Activated T-cell treated with anti-CD3 and anti-CD28 coated beads, Interleukin-2, amount 50 U/mL, for 4 hours (primary cell): Measurements from ENCODE around the gene CREB5. TPM values are rescaled to one million over a fixed set of nuclear protein-coding genes. Genes with fewer than 3 reads are reported as not detected.

Experiments
- ATAC-seq, 2 donors: fragments of 200-7000 bp; cut with Tn5 transposase; one replicate each; pipeline ENCODE4 v1.10.0; 2021
- DNase-seq: peaks from one replicate; pipeline ENCODE4 v3.0.0-alpha.2; 2020
- H3K27me3 Mint-ChIP-seq: one replicate; pipeline ENCODE4 v1.8.0; 2021; ENCODE audit warnings: low read depth, mixed read lengths
- H3K36me3 Mint-ChIP-seq: one replicate; pipeline ENCODE4 v1.8.0; 2022; ENCODE audit warnings: mixed read lengths; ENCODE audit not compliant: insufficient read depth
- H3K4me1 Mint-ChIP-seq: one replicate; pipeline ENCODE4 v1.8.0; 2021; ENCODE audit warnings: low read depth, mixed read lengths
- H3K4me3 Mint-ChIP-seq: one replicate; pipeline ENCODE4 v1.8.0; 2021; ENCODE audit warnings: mild to moderate bottlenecking, moderate library complexity, mixed read lengths
- H3K9me3 Mint-ChIP-seq: one replicate; pipeline ENCODE4 v1.8.0; 2021; ENCODE audit warnings: mixed read lengths
- total RNA-seq, 3 donors: library from RNA; stranded (reverse); gene quantifications; one replicate each; pipeline ENCODE4 v1.2.1, GENCODE V29; 2021

Gene CREB5
- total RNA-seq, 3 donors from 2014 or later = 0.37 to 0.81 (median 0.68) TPM

DNA sequence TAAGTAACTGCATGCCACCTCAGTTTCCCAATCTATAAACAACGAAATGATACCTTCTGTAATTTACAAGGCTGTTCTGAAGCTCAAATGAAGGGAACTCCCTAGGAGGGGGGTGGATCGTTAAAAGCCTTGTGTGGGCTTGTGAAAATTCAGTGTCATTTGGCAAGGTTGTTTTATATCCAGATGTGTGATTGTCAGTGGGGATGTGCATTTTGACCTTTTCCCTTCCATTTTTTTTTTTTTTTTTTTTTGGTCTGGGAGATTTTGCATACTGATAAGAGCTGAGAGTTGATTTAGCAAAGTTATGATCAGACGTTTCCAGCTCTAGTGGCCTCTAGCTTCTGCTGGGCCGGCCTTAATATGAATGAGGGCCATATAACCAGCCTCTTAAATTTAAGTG is 22.8 kb downstream of the CREB5 start:
- Mint-ChIP-seq H3K27me3 (peaks cover 20% of the 10 kb centered on the region), H3K4me3 (no peak overlapping the region), H3K9me3 (no peaks in the 10 kb centered on the region), H3K4me1 (no peaks in the 10 kb centered on the region), H3K36me3 (no peaks in the 10 kb centered on the region)
- no peak for ATAC-seq
- DNase-seq = no peak

DNA sequence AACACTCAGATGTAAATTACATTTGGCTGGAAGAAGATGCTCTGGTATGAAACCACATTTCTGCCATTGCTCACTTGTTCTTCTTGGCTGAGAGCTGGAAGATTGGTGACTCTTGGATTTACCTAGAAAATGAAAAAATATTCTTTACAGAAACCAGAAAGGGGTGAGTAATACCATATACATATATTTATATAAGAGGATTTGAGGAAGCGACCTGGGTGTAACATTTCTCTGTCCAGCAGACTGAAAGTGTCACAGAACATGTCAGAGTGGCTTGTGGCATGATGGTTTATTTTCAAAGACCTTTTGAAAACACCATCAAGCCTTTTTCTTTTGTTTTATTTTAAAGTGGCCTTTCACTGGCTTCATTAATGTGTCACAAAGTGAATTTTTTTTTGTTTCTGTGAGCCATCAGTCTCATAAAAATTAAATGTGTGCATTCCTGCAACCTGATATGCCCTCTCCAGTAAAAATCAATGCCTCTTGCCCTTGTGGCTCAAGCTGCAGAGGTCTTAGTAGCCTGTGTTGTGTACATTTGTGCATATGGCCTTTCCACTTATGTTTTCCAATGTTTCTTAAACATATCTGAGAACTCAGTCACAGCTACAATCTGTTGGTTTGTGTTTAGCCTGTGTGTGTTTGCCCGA is 23.5 kb downstream of the CREB5 start:
- H3K36me3 Mint-ChIP-seq = no peaks in the 10 kb centered on the region

GRCh38 chr7:28440055-28440601 is 27.8 kb downstream of the CREB5 start:
- ATAC-seq (no peak), DNase-seq (no peak)
- no peak overlapping the region for H3K4me3 Mint-ChIP-seq
- H3K27me3 Mint-ChIP-seq = peaks cover 27% of the 10 kb centered on the region
- H3K9me3 Mint-ChIP-seq = peaks cover 7% of the 10 kb centered on the region
- peaks cover 13% of the 10 kb centered on the region for H3K4me1 Mint-ChIP-seq
- no peaks in the 10 kb centered on the region for H3K36me3 Mint-ChIP-seq

More for the DNA sequence above, 23.5 kb downstream of the CREB5 start:
- ATAC-seq (peak in 1 of 2 donors; percentile 23), DNase-seq (no peak)
- Mint-ChIP-seq H3K4me1 (no peaks in the 10 kb centered on the region), H3K27me3 (peaks cover 23% of the 10 kb centered on the region), H3K9me3 (no peaks in the 10 kb centered on the region), H3K4me3 (no peak overlapping the region)

GRCh38 chr7:28442540-28443420 is 30.5 kb downstream of the CREB5 start:
- Mint-ChIP-seq H3K9me3 (peaks cover 7% of the 10 kb centered on the region), H3K36me3 (no peaks in the 10 kb centered on the region), H3K4me1 (peaks cover 13% of the 10 kb centered on the region), H3K4me3 (no peak overlapping the region), H3K27me3 (peaks cover 17% of the 10 kb centered on the region)
- ATAC-seq = peak; percentile 82 to 87
- DNase-seq = no peak

DNA sequence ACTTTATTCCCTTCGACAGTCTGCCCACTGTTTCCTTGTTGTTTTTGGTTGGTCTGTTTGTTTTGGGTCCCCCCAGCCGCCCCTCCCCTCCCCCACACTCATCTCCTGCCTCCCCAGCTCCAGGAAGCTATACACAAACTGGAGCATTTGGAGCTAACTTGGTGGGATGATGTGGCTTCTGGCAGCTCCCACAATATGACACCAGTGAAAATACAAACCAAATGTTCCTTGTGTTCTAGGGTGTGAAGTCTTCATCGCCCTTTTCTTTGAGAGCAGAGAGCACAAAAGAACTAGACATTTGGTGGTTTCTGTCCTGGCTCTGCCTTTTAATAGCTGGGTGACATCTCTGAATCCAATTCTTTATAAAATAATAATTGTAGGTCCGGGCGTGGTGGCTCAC is 33.8 kb downstream of the CREB5 start:
- H3K27me3 Mint-ChIP-seq = peaks cover 9% of the 10 kb centered on the region
- peaks cover 13% of the 10 kb centered on the region for H3K4me1 Mint-ChIP-seq
- H3K36me3 Mint-ChIP-seq = no peaks in the 10 kb centered on the region
- peaks cover 7% of the 10 kb centered on the region for H3K9me3 Mint-ChIP-seq
- no peak overlapping the region for H3K4me3 Mint-ChIP-seq
- DNase-seq (no peak), ATAC-seq (no peak)

DNA sequence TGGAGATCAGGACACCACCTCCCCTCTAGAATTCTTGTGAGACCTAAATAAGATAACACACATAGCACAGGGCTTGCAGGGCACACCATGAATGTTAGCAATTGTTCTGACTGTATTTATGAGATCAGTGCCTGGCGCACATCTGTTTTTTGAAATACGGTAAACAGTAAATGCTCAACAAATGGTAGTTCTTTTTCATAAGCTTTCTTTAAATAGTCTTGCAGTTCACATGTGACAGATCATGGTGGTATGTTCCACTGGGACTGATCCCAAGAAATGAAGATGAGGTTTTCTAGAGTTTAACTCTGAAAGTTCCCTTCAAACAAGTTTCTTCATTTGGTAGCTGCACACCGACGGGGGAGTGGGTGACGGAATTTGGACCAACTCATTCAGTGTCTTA is 34.8 kb downstream of the CREB5 start:
- Mint-ChIP-seq H3K9me3 (peaks cover 6% of the 10 kb centered on the region), H3K4me1 (peaks cover 13% of the 10 kb centered on the region), H3K27me3 (peaks cover 8% of the 10 kb centered on the region), H3K36me3 (no peaks in the 10 kb centered on the region), H3K4me3 (no peak overlapping the region)
- DNase-seq = no peak
- ATAC-seq = no peak

GRCh38 chr7:28448708-28449107 is 36.4 kb downstream of the CREB5 start:
- Mint-ChIP-seq H3K4me1 (no peaks in the 10 kb centered on the region), H3K27me3 (peaks cover 6% of the 10 kb centered on the region), H3K9me3 (no peaks in the 10 kb centered on the region), H3K4me3 (no peak overlapping the region), H3K36me3 (no peaks in the 10 kb centered on the region)
- ATAC-seq = no peak
- no peak for DNase-seq

DNA sequence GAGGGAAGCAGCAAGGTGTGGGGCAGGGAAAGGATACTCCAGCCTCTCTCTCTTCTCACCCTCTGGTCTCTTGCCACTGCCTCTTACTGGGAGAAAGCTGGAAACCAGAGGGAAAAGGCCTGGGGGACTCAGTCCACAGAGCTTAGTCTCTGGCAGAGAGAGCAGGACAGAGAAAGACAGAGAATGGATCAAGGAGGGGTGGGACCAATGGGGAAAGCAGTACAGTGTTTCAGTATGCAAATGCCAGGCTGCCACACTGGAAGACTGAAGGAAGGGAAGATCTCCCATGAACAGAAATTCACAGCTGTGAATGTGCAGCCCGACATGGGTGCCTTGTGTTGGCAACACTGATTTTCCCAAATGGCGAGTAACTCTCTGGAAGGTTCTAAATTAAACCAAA is 40.4 kb downstream of the CREB5 start:
- Mint-ChIP-seq H3K9me3 (no peaks in the 10 kb centered on the region), H3K4me1 (no peaks in the 10 kb centered on the region), H3K36me3 (no peaks in the 10 kb centered on the region), H3K27me3 (peaks cover 4% of the 10 kb centered on the region), H3K4me3 (no peak overlapping the region)
- ATAC-seq (no peak), DNase-seq (no peak)

GRCh38 chr7:28455486-28455885 is 43.2 kb downstream of the CREB5 start:
- Mint-ChIP-seq H3K4me1 (no peaks in the 10 kb centered on the region), H3K27me3 (peaks cover 2% of the 10 kb centered on the region), H3K9me3 (no peaks in the 10 kb centered on the region), H3K4me3 (no peak overlapping the region), H3K36me3 (no peaks in the 10 kb centered on the region)
- DNase-seq = no peak
- no peak for ATAC-seq

DNA sequence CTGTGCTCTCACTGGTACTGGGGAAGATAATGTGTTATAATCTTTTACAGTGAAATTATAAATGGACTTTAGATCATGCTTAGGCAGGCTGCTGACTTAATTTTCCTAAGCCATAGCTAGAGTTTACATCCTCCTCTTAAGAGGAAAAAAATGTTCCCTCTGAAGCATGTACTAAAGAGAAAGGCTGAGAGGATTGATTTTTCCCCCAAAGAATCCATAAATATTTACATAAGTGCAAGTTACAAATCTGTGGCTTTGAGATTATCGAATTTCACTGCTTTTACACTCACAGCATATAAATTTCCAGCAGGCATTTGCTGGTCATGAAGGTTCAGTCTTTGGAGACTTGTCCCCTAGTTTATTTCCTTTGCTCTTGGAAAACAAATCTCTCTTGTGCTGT is 43.7 kb downstream of the CREB5 start:
- peaks cover 3% of the 10 kb centered on the region for H3K27me3 Mint-ChIP-seq
- H3K4me3 Mint-ChIP-seq = no peak overlapping the region
- no peaks in the 10 kb centered on the region for H3K36me3 Mint-ChIP-seq
- DNase-seq (no peak), ATAC-seq (no peak)
- H3K4me1 Mint-ChIP-seq = no peaks in the 10 kb centered on the region
- no peaks in the 10 kb centered on the region for H3K9me3 Mint-ChIP-seq

DNA sequence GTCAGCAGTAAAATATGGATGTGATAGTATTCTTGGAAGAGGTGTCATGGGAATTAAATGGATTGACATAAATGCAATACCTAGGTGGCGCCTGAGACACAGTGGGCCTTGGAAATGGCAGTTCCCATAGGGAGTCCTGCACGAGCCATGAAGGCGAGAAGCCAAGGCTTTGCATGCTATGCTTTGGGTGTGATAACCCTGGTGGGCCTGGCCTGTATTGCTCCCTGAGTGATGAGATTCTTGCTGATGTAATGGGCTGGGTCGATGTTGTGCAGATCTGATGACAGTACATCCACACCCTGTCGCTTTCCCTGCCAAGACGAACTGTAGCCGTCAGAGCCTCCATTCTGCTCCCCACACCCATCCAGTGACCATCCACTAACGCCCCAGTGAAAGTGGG is 46.4 kb downstream of the CREB5 start:
- H3K4me3 Mint-ChIP-seq = no peak overlapping the region
- no peaks in the 10 kb centered on the region for H3K9me3 Mint-ChIP-seq
- no peak for ATAC-seq

DNA sequence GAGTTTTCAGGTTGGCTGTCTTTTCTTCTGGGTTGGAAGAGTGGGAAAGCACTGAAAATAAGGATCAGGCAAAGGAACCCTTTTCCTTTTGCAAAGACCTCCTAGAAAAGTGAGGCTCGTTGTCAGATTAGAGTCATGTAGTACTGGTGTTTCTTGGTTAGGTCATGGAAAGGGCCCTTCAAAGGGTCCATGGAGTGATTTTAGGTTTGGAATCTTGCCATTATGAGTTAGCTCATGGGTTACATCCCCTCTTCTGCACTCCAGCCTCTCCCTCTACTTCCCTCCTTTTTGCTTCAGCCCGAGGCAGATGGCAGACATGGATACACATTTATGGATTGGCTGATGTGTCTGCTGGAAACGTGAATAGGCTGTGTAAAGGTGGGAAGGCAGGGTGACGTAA is 47.0 kb downstream of the CREB5 start:
- DNase-seq = no peak
- no peak for ATAC-seq
- H3K36me3 Mint-ChIP-seq = no peaks in the 10 kb centered on the region
- H3K4me1 Mint-ChIP-seq = no peaks in the 10 kb centered on the region
- no peak overlapping the region for H3K4me3 Mint-ChIP-seq
- H3K9me3 Mint-ChIP-seq = no peaks in the 10 kb centered on the region
- peaks cover 6% of the 10 kb centered on the region for H3K27me3 Mint-ChIP-seq

More for the DNA sequence above, 46.4 kb downstream of the CREB5 start:
- no peak for DNase-seq
- Mint-ChIP-seq H3K27me3 (peaks cover 6% of the 10 kb centered on the region), H3K4me1 (no peaks in the 10 kb centered on the region), H3K36me3 (no peaks in the 10 kb centered on the region)

DNA sequence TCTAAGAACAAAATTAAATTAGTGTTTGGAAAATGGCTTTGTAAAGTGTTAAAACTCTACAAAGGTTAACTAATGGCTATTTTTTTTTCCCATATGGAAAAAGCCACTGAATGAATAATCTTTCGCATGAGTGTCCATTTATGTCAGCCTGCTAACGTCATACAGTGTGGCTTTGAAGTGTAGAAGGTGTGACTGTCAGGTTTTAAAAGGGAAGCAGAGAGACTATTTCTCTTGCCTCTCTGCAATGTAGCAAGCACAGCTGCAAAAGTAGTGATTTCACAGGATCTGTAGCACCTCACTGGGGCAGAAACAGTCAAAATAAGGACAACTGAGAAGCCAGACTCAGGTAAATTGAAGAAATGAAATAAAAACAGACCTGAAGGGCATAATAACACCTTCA is 53.4 kb downstream of the CREB5 start:
- ATAC-seq (no peak), DNase-seq (no peak)
- Mint-ChIP-seq H3K4me1 (no peaks in the 10 kb centered on the region), H3K27me3 (peaks cover 14% of the 10 kb centered on the region), H3K36me3 (no peaks in the 10 kb centered on the region), H3K9me3 (no peaks in the 10 kb centered on the region), H3K4me3 (no peak overlapping the region)

GRCh38 chr7:28466341-28466740 is 54.0 kb downstream of the CREB5 start:
- no peaks in the 10 kb centered on the region for H3K9me3 Mint-ChIP-seq
- peaks cover 11% of the 10 kb centered on the region for H3K27me3 Mint-ChIP-seq
- no peaks in the 10 kb centered on the region for H3K36me3 Mint-ChIP-seq
- no peaks in the 10 kb centered on the region for H3K4me1 Mint-ChIP-seq
- no peak overlapping the region for H3K4me3 Mint-ChIP-seq
- ATAC-seq (no peak), DNase-seq (no peak)

DNA sequence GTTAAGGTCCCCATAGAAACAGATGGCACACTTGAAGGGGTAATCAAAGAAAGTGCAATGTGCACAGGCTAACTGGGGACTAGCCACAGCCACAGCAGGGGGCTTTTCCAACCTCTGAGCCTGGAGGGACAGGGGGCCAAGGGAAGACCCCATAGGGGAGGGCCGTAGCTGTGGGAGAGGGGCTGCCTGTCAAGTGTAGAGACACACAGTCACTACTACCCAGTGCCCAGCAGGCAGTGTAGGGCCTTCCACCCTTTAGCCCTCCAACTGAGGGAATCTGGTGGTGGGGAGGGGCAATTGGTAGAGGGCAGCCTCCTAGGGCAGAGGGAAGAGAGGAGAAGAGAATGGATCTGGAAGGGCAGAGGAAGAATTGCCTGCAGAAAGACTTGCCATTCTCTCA is 54.6 kb downstream of the CREB5 start:
- ATAC-seq = no peak
- H3K4me1 Mint-ChIP-seq = no peaks in the 10 kb centered on the region

More for the DNA sequence above, 54.6 kb downstream of the CREB5 start:
- no peaks in the 10 kb centered on the region for H3K36me3 Mint-ChIP-seq
- no peak overlapping the region for H3K4me3 Mint-ChIP-seq
- DNase-seq = no peak
- no peaks in the 10 kb centered on the region for H3K9me3 Mint-ChIP-seq
- H3K27me3 Mint-ChIP-seq = peaks cover 11% of the 10 kb centered on the region
